NCI-H2029 (cell line): Measurements from ENCODE around the gene TTLL5.
"Not testable (repeated sequence)": the region's sequence is repeated elsewhere in the genome, so short reads cannot be mapped to it uniquely, and the experiment has no call there.

Source experiments
- DNase-seq: peaks from one replicate; lab custom pipeline; 2025; lab: John Stamatoyannopoulos, UW

The TTLL5 gene

DNA sequence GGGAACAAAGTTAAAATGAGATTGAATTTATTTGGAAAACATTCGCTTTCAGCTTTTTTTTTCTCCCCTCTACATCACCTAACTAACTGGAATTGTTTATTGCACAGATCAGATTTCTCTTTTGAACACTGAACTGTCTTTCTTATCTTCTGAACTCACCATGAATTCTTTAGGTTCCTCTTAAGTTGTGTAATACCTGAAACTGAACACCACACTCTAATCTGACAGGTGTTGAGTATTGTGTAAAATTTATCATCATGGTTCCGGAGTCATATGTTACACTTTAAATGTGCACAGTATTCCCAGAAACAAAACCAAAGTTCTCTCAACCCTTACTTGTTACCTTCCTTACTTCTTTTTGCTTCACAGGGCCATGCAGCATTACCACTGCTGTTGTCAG is 254.0 kb downstream of the TTLL5 start:
- DNase-seq = no peak

DNA sequence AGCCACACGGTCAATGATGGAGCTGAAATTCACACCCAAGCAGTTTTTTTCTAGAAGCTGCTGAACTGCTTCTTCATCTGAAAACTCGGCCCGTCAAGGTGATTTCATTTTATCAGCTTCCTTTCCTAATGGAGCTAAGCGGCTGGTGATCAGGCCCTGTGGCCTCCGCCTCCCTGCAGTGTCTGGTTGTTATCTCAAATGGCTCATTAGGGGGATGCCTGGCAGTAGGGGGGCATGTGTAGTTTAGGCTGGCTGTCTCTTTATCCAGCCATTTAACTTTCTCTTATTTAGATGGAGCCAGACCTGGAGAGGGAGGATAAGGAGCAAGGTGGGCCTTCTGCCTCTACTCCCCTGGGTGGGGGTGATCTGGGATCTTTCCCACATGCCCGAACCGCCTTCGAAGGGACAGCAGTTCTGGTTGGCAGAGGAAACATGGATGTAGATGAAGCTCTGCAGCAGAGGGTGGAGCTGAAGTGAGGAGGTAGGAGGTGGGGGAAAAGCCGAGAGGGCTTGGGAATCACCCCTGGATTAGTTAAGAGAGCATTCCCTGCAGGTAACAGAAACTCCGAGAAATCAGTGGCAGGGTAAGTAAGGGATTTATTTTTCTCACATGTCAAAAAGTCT is 256.4 kb downstream of the TTLL5 start:
- DNase-seq = no peak

DNA sequence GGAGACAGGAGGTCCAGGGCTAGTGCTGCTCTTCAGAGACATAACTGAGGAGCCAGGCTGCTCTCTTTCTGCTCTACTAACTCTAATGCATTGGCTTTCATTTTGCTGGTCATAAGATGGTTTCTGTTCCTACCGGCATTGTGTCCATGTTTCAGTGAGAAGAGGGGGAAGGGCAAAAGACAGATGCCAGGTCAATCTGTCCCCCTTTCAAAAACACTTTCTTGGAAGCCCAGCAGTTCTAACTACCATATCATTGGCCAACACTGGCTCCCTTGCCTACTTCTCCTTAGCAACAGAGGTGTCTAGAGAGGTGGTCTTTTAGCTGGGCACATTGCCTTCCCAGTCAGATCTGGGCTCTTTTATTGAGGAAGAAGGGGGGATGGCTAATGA is 256.9 kb downstream of the TTLL5 start:
- DNase-seq = no peak

DNA sequence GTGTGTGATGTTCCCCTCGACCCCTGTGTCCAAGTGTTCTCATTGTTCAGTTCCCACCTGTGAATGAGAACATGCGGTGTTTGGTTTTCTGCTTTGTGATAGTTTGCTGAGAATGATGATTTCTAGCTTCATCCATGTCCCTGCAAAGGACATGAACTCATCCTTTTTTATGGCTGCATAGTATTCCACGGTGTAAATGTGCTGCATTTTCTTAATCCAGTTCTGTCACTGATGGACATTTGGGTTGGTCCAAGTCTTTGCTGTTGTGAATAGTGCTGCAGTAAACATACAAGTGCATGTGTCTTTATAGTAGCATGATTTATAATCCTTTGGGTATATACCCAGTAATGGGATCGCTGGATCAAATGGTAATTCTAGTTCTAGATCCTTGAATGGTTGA is 259.4 kb downstream of the TTLL5 start:
- not testable (repeated sequence) for DNase-seq

DNA sequence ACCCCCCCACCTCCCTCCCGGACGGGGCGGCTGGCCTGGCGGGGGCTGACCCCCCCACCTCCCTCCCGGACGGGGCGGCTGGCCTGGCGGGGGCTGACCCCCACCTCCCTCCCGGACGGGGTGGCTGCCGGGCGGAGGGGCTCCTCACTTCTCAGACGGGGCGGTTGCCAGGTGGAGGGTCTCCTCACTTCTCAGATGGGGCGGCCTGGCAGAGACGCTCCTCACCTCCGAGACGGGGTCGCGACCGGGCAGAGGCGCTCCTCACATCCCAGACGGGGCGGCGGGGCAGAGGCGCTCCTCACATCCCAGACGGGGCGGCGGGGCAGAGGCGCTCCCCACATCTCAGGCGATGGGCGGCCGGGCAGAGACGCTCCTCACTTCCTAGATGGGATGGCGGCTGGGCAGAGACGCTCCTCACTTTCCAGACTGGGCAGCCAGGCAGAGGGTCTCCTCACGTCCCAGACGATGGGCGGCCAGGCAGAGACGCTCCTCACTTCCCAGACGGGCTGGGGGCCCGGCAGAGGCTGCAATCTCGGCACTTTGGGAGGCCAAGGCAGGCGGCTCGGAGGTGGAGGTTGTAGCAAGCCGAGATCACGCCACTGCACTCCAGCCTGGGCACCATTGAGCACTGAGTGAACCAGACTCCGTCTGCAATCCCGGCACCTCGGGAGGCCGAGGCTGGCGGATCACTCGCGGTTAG is 264.2 kb downstream of the TTLL5 start:
- not testable (repeated sequence) for DNase-seq

DNA sequence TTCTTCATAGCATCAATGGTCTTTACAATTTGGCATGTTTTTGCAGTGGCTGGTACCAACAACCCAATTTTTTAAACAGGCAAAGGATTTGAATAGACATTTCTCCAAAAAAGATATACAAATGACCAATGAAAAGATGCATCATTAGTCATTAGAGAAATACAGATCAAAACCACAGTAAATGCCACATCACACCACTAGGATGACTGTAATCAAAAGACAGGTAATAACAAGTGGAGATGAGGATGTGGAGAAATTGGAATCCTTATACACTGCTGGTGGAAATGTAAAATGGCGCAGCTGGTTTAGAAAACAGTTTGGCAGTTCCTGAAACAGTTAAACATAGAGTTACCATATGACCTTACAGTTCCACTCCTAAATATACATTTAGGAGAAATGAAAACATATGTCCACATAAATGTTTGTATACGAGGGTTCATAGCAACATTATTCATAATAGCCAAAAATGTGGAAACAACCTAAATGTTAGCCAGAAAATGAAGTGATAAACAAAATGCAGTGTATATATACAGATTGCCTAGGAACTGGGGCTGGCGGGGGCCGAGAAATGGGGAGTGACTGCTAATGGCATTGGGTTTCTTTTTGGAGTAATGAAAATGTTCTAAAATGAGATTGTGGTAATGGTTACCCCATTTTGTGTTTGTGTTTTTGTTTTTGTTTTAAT is 265.5 kb downstream of the TTLL5 start:
- no peak for DNase-seq

DNA sequence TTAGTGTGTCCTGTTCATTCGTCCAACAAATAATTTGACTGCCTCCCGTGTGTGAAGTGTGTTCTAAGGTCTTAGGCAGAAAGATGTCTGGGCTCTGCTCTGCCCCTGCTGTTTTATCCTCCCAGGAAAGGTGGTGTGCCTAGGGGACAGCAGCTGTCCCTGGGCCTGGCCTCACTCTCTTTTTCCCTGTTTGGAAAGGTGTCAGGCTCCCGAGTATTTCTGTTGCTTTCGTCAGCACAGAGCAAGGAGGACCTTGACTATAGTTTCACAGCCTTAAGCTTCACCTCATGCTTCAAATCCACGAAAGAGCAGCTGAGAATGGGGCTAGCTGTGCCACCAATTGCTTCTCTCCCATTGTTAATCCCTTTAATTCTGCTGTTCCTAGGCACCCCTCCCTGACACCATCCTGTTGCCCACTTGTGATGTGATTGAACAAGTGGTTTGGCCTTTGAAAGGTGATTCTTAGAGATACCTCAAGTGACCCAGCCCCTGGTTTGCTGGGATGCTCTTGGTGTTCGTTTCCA is 266.6 kb downstream of the TTLL5 start:
- no peak for DNase-seq

DNA sequence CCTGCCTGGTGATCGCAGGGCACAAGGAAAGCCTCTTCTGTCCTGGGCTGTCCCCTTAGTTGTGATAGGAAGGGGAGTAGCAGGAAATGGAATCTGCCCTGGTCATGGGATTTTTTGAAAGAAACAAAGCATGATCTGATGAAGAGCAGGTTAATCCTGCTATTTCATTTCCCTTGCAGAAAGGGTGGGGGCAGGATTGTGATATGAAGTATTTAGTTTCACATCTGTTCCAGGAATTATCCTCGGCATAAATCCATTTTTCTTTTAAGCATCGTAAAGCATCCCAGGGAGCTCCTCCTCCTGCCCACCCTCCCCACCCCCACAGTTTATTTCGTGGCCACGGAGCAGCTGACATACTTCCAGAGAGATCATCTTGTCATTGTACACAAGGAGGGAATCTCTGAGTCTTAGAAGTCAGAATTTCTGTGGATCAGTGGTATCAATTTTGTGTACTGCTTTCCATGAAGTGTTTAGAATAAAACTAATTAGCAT is 267.7 kb downstream of the TTLL5 start:
- no peak for DNase-seq

DNA sequence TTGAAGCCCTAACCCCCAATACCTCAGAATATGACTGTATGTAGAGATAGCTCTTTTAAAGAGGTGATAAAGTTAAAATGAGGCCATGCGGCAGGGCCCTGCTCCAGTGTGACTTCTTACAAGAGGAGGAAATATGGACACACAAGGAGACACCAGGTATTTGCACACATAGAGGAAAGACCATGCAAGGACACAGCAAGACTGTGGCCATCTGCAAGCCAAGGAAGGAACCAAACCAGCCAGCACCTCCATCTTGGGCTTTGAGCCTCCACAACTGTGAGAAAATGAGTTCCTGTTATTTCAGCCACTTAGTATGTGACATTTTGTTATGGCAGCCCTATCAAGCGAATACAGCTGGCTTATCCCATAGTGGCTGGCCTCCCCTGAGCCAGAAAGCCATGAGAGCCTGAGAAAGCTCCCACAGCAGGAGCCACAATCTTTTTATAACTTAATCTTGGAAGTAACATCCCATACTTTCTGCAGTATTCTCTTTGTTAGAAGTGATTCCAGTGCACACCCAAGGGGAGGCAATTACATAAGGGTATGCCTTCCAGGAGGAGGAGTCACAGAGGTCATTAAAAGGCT is 272.8 kb downstream of the TTLL5 start:
- no peak for DNase-seq

DNA sequence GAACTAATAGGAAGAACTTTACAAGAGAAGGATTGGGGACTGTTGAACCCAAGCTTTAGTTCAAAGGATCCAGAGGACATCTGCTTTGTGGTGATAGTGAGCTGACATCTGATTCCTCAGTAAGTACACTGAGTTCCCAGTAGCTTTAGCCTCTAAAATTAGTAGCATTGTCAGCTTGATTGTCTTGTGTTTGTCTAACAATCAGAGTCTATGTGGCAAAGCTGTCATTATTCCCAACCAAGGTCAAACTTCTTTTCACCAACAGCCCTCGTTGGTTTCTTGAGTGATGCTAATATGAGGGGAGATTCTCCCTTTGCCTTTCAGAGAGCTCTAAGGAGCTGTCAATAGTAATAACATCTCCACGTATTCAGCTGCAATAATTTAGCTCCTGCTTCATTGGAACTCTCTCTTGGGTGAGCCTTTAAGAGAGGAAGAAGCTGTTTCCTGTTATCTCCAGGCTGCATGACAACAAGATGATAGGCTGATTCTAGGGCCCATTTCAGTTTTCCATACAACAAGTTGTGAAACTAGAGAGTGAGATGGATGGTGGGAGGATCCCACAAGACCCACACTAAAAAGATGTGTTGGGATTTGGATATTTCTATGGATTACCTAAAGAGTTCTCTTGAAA is 274.1 kb downstream of the TTLL5 start:
- DNase-seq = no peak

DNA sequence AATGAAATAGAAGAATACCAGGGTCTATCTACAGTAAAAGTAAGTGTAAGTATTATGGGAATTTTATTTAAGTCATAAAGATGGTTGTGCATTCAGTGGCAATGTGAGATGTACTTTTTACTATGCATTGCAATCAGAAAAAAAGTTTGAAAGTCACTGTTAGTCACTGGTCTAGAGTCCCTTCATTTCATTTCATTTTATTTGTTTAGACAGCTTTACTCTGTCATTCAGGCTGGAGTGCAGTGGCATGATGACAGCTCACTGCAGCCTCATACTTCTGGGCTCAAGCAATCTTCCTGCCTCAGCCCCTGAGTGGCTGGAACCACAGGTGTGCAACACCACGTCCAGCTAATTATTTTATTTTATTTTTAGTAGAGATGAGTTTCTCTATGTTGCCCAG is 278.2 kb downstream of the TTLL5 start:
- no peak for DNase-seq

DNA sequence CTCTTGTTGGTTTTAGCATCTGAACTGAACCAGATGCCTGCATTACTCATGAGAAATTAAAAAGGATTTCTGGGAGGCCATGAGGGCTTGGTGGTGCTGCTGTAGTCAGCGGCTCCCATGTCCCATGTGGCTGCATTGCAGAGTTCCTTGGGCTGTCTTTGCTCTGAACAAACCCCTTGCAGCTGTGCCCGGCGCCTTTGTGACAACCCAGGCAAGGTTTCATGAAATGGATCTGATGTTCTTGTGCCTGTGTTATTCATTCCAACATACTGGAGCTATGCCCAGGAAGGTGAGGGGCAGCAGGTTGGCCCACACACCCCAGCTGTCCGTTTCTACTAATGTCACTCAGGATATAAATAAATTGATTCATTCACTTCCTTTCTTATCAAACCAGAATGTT is 280.0 kb downstream of the TTLL5 start:
- DNase-seq = no peak

DNA sequence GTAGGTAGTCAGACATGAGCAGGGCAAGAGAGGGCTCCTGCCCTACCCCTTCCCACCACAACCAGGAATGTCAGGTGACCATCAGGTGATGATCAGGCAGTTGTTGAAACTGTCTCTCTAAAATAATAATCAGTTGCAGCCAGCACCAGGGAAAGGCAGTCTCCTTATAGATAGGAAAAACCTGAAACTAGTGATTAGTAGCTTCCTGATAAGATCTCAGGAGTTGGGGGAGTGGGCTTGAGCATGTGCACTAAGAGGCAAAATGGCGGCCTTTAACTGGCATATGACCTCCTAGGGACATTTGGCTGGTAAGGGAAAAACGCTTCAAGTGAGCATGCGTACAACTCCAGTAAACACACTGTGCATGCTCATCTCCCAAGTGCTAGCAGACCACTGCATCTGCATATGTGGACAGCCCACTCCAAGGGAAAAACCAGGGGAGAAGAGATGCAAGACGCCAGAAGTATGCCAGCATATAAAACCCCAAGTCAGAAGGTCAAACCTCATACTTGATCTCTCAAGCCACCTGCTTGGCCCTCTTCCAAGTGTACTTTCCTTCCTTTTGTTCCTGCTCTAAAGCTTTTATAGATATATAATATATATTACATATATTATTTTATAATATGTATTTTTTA is 283.7 kb downstream of the TTLL5 start:
- no peak for DNase-seq

DNA sequence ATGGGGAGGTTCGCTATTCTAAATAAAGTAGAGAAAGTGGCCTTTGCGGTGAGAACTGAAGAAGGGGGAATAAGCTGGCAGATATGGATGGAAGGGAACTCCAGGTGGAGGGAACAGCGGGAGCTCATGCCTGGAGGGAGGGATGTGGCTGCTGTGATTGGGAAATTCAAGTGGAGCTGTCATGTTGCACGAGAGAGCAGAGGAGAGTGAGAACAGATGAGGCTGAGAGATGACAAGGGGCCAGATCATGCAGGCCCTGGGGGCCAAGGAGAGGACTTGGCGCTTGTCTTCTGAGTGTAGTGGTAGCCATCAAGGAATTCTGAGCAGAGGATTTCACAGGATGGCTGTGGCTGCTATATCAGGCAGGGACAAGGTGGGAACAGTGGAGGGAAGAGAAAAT is 285.7 kb downstream of the TTLL5 start:
- DNase-seq = no peak

DNA sequence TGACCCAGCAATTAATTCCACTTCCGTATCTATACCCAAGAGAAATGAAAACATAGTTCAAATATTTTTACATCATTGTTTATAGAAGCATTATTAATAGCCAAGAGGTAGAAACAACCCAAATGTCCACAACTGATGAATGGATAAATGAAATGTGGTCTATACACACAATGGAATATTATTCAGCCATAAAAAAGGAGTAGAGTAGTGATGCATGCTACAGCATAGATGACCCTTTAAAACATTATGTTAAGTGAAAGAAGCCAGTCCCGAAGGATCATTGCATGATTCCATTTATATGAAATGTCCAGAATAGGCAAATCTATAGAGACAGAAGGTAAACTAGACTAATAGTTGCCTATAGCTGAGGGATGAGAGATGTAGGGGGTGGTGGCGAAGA is 291.4 kb downstream of the TTLL5 start:
- no peak for DNase-seq

DNA sequence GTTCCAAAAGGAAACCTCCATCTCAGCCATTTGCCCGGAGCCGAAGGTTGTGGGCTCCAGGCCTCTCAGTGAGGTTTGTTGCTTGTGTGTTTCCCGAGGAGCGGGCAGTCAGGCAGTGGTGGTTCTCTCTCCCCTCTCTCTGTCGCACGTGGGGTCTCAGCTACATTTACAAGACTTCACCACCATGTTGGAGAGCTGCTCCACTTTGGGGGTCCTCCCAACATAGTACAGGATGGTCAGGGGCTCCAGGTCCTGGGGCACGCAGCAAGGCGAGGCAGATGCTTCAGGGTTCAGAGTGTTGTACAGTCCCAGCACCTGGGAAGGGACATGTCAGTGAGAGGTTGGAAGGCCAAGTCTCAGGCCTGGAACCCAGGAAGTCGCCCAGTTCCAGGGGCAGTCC is 298.0 kb downstream of the TTLL5 start:
- no peak for DNase-seq

DNA sequence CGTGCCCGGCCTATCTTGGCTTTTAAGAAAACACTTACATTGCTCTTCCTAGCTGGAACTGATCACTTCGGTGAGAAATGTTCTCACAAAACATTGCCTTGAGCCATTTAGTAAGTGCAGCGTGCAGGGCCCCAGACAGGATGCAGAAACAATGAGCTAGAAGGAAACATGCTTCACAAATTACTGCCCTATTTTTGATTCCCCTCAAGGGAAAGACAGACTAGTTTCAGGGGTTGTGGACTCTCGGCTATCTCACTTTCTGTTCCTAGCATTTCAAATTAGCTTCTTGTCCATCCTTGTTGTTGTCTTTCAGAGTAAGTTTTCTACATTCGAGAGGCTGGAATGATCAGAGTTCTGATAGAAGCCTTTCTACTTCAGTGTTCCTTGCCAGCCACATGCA is 299.2 kb downstream of the TTLL5 start:
- no peak for DNase-seq

DNA sequence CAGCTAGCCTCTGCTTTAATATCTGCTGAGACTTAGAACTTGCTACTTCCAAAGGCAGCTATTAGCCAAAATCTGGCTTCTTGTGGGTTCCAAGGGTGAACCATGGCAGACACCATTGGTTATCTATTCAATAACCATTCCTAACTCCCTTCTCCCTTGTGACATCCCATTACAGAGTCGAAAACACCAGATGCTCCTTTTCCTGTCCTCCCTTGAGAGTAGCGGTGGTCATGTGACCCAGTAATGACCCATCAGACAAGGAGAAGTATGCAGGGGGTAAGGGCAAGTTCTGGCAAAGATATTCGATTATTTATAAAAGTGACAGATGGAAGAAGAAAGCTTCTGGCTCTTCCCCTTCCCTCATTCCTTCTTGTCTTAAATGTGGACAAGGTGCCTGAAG is 300.6 kb downstream of the TTLL5 start:
- no peak for DNase-seq

DNA sequence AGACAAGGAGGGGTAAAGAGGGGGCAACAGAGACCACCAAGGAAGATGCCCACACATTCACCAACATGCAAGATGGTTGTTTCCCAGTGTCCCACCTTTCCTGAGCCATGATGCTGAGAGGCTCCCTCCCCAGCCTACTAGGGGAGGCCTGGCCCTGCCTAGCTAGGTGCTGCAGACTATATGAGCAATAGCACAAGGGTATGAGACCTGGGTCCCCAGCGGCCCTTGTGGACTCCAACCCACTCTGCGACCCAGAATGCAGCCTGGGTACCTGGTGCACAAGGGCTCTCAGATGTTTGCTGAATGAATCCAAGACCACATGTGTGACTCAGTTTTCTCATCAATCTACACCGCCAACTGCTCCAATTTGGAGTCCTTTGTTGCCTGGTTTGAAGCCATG is 306.8 kb downstream of the TTLL5 start:
- DNase-seq = no peak

DNA sequence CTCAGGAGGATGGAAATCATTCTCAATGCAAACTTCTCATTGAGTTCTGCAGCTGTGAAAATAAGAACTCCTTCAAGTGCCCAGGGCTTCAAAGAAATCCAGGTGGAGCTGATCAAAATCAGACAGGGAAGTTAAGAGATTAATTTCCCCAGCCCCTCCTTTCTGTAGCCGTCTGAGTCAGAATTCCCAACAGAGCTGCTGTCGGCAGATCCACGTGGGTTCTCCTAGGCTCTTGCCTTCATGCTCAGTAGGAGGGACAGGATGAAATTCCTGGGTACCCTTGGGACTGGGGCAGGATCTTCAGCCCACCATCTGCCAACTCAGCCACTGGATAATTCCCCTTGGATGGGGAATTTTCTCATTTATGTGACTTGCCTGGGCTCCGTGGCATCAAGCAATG is 307.4 kb downstream of the TTLL5 start:
- DNase-seq = no peak

DNA sequence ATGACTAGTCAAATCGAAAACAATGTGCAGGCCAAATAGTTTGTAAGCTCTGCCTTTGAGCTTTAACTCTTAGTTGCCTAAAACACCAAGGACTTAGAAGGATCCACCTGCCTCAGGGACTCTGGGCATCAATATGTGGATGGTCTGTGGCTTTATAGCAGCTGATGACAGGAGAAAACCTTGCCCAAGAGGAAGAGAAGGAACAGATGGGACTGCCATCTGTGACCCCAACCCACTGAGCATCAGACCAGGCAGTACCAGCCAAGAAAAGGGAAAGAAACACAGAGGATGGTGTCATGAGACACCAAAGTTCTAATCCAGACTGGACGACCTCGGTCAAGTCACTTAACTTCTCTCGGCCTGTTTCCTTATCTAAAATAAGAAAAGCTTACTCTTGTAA is 308.1 kb downstream of the TTLL5 start:
- no peak for DNase-seq

DNA sequence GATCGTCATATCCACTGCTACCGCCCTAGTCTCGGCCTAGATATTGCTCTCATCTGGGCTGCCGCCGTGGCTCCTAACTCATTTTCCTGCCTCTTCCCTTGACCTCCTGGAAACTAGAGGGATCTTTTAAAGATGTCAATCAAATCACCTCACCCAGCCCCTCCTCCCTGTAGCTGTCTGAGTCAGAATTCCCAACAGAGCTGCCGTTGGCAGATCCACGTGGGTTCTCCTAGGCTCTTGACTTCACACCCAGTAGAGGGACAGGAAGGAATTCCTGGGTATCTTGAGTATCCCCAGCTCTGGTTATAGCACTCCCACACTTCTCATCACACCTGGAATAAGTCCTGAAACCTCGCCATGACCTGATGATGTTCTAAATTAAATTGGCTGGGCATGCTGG is 308.8 kb downstream of the TTLL5 start:
- no peak for DNase-seq
